ENCODE measurements around the gene PPP3R1.

PPP3R1 gene

GRCh38 chr2:68292108-68292710 is 39.9 kb upstream of the PPP3R1 start:
- Histone ChIP-seq H3K27ac (ENCODE audit: low read depth, low read length) (no peak overlapping the region), H4K20me1 (ENCODE audit: control insufficient read depth, insufficient read depth, low read depth, low read length) (no peaks in the 10 kb centered on the region), H3K4me3 (ENCODE audit: low read length) (no peak overlapping the region), H3F3A (ENCODE audit: control insufficient read depth, insufficient read depth) (no peaks in the 10 kb centered on the region), H3K9me3 (ENCODE audit: control insufficient read depth, insufficient read depth, low read length) (no peaks in the 10 kb centered on the region), H3K27me3 (ENCODE audit: control insufficient read depth, low read length) (0 out of 2 replicates have a peak, but pooled peaks cover 5% of the 10 kb centered on the region), H3K36me3 (ENCODE audit: control insufficient read depth, low read length) (no peaks in the 10 kb centered on the region), H3K79me2 (ENCODE audit: control insufficient read depth, low read length) (no peaks in the 10 kb centered on the region), H3K9me2 (replicated peaks; ENCODE audit: control insufficient read depth, low read length) (no peaks in the 10 kb centered on the region), H3K4me2 (ENCODE audit: low read length) (no peak overlapping the region), H3K4me1 (ENCODE audit: control insufficient read depth, low read length) (peaks cover 38% of the 10 kb centered on the region)
- TF ChIP-seq CTCF (IDR thresholded peaks at IDR 0.05; ENCODE audit: low read depth, low read length, poor library complexity, severe bottlenecking) (peak; percentile 69), EZH2phosphoT487 (IDR thresholded peaks at IDR 0.05; ENCODE audit: borderline replicate concordance, low read length) (no peak)

DNA sequence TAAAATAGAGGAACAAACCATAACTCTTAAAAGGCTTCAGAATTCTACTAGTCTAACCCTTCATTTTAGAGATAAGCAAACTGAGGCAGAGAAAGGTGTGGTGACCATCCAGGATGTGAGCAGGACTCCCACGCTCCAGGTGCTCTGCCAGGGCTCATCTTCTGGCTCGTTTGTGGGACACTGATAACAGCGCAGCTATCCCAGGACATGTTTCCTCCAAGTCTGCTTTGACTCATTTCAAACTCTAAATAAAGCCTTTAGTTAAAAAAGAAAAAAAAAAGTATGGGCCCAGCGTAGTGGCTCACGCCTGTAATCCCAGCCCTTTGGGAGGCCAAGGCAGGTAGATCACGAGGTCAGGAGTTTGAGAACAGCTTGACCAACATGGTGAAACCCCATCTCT is 39.0 kb upstream of the PPP3R1 start:
- H3K9me2 ChIP-seq (replicated peaks; ENCODE audit: control insufficient read depth, low read length): no peaks in the 10 kb centered on the region
- H3K79me2 ChIP-seq (ENCODE audit: control insufficient read depth, low read length): no peaks in the 10 kb centered on the region
- H3F3A ChIP-seq (ENCODE audit: control insufficient read depth, insufficient read depth): no peaks in the 10 kb centered on the region
- no peaks in the 10 kb centered on the region for H4K20me1 ChIP-seq (ENCODE audit: control insufficient read depth, insufficient read depth, low read depth, low read length)
- peaks cover 5% of the 10 kb centered on the region; the same call in 1 of the 2 replicates for H3K27me3 ChIP-seq (ENCODE audit: control insufficient read depth, low read length)
- H3K36me3 ChIP-seq (ENCODE audit: control insufficient read depth, low read length): no peaks in the 10 kb centered on the region
- no peaks in the 10 kb centered on the region for H3K9me3 ChIP-seq (ENCODE audit: control insufficient read depth, insufficient read depth, low read length)
- no peak overlapping the region for H3K27ac ChIP-seq (ENCODE audit: low read depth, low read length)
- H3K4me1 ChIP-seq (ENCODE audit: control insufficient read depth, low read length): peaks cover 37% of the 10 kb centered on the region
- TF ChIP-seq CTCF (IDR thresholded peaks at IDR 0.05; ENCODE audit: low read depth, low read length, poor library complexity, severe bottlenecking): no peak
- no peak for TF ChIP-seq EZH2phosphoT487 (IDR thresholded peaks at IDR 0.05; ENCODE audit: borderline replicate concordance, low read length)
- no peak overlapping the region for H3K4me3 ChIP-seq (ENCODE audit: low read length)
- no peak overlapping the region for H3K4me2 ChIP-seq (ENCODE audit: low read length)

DNA sequence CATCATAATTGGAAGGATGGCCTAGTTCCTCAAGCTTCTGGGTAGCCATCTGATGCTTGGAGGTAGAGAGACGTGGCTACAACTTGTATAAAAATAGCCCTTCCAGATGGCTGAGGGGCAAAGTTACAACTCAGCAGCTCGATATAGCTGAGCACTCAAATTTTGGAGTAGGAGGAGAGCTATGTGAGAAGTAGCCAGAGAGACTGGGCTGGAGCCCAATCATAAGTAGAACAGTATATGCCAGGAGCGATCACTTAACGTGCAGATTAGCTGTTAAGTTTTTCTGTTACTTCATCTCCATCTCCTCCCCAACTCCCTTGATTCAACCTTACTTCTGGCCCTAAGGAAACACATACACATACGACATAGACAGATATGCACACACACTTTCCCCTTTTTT is 38.6 kb upstream of the PPP3R1 start:
- Histone ChIP-seq H3K36me3 (ENCODE audit: control insufficient read depth, low read length) (no peaks in the 10 kb centered on the region), H3K9me3 (ENCODE audit: control insufficient read depth, insufficient read depth, low read length) (no peaks in the 10 kb centered on the region), H3K27ac (ENCODE audit: low read depth, low read length) (no peak overlapping the region), H3K27me3 (ENCODE audit: control insufficient read depth, low read length) (peaks cover 5% of the 10 kb centered on the region; the same call in 1 of the 2 replicates), H3K79me2 (ENCODE audit: control insufficient read depth, low read length) (no peaks in the 10 kb centered on the region), H4K20me1 (ENCODE audit: control insufficient read depth, insufficient read depth, low read depth, low read length) (no peaks in the 10 kb centered on the region), H3K4me2 (ENCODE audit: low read length) (no peak overlapping the region), H3K4me1 (ENCODE audit: control insufficient read depth, low read length) (peaks cover 33% of the 10 kb centered on the region), H3K9me2 (replicated peaks; ENCODE audit: control insufficient read depth, low read length) (no peaks in the 10 kb centered on the region), H3K4me3 (ENCODE audit: low read length) (no peak overlapping the region), H3F3A (ENCODE audit: control insufficient read depth, insufficient read depth) (no peaks in the 10 kb centered on the region)
- TF ChIP-seq CTCF (IDR thresholded peaks at IDR 0.05; ENCODE audit: low read depth, low read length, poor library complexity, severe bottlenecking) (no peak), EZH2phosphoT487 (IDR thresholded peaks at IDR 0.05; ENCODE audit: borderline replicate concordance, low read length) (no peak)

Data from DOHH2 (cell line).